ENCODE results near the gene GGTLC2.
"Not testable (repeated sequence)": the region's sequence is repeated elsewhere in the genome, so short reads cannot be mapped to it uniquely, and the experiment has no call there.

The GGTLC2 gene

DNA sequence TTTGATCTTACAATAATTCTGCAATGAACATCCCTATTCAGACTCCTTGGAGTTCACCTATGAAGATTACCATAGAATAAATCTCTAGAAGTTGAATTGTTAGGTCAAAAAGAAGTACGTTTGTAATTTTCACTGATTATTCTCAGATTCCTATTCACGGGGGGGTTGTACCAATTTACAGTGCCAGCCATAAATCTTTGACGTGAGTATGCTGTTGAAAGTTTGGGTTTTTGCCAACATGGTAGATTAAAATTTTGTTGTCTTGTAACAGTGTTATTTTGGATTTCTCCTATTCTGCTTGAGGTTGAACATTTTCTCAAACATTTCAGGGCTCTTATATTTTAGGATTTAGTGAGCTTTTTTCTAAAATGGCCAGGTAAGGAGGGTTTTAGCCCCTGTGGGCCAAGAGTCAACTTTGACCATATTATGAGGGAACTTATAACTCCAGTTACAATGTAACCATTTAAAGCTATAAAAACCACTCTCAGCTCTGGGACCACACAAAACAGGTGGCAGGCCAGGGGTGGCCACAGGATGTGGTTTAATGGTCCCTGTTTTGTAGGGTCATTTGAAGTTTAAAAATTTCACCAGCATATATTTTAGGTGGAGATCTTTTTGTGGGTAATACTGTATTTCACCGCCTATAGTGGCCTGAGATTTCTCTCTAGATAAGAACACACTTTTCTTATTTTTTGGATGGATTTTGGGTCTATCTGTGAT is 25.8 kb downstream of the GGTLC2 start:
- no peak for DNase-seq

DNA sequence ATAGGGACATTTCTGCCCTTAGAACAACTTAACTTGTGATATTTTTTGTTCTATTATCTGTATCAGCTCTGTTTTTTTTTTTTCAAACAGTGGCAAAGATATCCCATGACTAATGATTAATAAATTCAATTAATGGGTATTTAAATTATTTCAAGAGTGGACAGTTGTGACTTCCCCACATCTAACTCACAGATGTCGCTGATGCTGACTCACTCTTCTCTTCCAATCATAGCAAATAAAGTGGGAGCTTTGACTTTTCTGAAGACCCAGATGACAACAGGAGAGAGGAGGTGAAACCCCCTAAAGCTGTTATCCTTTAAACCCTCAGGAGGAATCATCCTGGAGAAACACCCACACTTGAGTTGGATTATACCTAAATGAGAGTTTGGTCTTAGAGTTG is 27.1 kb downstream of the GGTLC2 start:
- DNase-seq: no peak

DNA sequence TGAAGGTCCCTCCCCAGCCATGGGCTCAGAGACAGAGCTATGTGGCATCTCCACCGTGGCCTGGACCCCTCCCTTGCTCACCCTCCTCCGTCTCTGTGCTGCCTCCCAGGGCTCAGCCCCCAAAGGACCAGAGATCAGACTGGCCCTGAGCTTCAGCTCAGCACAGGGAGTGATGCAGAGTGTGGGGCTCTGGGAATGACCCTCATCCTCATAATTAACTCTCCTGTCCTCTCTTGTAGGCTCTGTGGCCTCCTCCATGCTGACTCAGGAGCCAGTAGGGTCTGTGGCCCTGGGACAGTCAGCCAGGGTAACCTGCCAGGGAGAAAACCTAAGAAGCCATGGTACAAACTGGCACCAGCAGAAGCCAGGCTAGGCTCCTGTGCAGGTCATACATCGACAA is 28.7 kb downstream of the GGTLC2 start:
- no peak for DNase-seq

DNA sequence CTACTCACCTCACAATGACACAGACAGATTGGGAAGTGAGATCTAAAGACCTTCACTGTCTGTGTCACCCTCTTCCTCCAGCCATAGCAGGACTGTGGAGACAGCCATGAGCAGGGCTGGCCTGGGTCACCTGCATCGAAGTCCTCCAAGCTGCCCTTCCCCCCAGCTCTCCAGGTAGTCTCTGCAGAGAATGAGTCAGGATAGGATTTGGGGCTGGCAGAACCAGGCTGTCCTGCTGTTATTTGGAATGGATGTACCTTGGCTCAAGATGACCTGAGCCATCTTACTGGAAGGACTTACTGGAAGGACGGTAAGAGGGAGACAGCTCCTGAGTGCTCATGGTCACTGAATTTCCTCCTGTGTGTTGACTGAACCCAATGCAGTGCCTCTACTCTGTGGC is 29.2 kb downstream of the GGTLC2 start:
- no peak for DNase-seq

DNA sequence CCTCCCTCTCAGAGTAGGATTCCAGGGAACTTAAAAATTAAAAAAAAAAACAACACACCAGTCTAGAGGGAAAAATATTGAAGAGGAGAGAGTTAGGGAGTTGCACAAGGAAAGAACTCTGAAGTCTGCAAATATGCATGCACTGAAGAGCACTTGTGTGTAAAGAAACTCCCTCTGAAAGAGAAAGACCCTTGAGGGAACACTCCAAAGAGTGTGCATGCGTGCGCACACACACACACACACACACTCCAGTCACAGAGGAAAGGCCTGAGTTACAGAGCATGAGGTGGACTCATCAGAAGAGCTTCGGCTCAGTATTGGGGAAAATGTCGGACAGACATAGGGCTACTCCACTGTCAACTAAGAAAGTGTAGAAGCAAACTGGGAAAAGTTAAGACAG is 30.1 kb downstream of the GGTLC2 start:
- DNase-seq: no peak

DNA sequence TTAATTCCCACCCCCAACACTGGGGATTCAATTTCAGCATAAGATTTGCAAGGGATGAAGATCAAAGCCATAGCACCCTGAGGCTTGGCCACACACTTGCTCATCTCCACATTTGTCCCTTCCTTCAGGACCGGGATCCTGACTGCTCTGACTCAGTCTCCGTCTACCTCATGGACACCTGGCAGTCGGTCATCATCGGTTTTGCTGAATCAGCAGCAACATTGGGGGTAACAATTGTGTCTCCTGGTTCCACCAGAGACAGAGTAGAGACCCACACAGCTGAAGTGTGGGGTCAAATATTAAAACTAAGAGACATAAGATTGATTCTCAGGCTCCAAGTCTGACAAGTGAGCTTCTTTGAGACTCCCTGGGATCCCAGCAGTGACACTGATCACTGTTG is 34.6 kb downstream of the GGTLC2 start:
- DNase-seq: no peak

DNA sequence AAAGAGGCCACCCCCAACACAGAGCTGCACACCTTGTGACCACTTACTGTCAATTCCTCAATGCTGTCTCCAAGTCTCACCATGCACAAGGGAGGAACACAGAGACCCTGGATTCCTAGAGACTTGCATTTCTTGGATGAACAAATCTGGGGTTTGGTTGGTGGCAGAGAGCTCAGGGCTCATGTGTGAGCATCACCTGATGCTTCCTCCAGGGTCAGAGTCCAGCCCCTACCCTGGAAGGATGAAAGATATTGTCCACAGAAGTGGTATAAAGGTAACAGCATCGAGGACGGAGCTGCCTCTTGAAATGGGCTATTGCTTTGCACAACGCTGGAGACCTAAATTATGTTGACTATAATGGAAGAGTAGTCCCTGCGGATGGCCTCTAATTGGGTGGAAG is 36.0 kb downstream of the GGTLC2 start:
- no peak for DNase-seq

DNA sequence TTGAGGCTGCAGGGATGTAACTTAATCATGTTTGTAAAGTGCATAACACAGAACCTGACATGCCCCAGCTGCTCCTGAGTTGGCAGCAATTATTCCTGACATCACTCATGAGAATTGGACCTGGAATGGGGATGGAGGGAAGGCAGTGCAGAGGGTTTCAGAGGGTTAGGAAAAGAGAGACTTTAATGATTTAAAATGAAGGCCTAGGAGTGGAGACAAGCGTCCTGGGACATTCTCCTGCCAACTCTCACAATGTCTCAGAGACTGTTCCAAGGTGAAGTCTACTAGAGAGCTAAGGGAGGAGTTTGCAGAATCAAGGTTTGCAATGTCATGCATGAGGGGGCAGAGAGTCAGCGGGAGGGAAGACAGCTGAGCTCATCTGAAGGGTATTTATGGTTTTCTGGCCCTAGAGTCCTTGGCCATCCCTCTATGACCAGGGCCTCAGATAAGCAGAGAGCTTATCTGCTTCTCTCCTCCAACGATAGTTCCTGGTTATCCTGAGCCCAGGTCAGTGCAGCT is 36.9 kb downstream of the GGTLC2 start:
- peak; percentile 5 for DNase-seq

DNA sequence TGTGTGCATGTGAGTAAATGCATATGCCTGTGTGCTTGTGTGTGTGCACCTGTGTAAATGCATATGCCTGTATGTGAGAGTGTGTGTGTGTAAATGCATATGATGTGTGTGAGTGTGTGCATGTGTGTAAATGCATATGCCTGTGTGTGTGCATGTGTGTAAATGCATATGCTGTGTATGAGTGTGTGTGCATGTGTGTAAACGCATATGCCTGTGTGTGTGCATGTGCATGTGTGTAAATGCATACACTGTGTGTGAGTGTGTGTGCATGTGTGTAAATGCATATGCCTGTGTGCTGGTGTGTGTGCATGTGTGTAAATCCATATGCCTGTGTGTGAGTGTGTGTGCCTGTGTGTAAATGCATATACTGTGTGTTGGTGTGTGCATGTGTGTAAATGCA is 37.8 kb downstream of the GGTLC2 start:
- DNase-seq: no peak

DNA sequence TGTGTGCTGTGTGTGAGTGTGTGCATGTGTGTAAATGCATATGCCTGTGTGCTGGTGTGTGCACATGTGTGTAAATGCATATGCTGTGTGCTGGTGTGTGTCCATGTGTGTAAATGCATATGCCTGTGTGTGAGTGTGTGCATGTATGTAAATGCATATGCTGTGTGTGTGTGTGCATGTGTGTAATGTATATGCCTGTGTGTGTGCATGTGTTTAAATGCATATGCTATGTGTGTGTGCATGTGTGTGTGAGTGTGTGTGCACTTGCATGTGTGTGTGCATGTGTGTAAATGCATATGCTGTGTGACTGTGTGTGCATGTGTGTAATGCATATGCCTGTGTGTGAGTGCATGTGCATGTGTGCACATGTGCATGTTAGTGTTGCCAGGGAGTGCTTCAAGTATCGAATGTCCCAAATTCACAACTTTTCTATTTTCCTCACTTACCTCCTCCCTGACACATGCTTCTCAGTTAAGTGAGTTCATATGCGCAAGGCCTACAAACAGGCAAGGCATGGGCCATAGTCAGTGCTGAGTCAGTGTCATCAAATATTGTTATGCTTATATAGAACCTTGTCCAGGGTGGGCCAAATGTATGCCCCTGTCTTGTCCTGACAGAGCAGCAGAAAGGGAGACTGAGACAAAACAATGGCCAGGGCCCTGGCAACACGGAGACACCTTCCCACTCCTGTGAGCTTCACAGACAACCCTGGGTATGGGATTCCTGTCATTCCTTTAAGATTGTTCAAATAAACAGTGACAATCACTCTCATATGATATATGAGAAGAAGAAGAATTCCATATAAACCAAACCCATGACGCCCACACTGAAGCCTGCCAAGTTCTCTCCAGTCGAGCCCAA is 38.6 kb downstream of the GGTLC2 start:
- peak; percentile 52 for DNase-seq

DNA sequence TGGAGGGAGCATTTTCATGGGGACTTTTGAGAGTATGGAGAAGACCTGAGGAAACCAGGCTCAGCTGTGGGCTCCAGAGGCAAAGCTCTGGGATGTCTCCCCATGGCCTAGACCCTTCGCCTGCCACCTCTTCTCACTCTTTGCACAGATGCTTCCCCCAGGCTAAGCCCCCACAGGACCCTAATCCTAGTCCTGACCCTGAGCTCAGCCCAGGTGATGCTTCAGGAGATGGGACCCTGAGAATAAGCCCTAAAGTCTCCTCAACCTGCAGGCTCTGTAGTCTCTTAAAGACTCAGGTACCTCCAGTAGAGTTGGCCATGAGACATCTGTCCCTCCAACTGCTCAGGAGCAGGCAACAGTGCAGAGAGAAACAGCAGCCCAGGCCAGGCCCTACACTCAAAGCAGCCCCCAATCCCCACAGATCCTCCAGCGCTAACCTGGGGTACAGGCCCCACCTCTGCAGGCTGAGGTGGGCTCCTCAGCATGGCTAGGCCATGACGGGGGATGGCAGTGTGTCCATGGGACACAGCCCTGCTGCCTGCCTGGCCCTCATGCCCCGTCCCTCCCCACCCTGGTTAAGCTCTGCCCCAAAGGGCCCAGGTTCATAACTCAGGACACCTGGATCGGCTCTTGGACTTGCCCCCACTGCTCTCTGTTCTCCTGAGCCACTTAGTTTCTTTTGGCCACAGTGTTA is 39.4 kb downstream of the GGTLC2 start:
- no peak for DNase-seq

DNA sequence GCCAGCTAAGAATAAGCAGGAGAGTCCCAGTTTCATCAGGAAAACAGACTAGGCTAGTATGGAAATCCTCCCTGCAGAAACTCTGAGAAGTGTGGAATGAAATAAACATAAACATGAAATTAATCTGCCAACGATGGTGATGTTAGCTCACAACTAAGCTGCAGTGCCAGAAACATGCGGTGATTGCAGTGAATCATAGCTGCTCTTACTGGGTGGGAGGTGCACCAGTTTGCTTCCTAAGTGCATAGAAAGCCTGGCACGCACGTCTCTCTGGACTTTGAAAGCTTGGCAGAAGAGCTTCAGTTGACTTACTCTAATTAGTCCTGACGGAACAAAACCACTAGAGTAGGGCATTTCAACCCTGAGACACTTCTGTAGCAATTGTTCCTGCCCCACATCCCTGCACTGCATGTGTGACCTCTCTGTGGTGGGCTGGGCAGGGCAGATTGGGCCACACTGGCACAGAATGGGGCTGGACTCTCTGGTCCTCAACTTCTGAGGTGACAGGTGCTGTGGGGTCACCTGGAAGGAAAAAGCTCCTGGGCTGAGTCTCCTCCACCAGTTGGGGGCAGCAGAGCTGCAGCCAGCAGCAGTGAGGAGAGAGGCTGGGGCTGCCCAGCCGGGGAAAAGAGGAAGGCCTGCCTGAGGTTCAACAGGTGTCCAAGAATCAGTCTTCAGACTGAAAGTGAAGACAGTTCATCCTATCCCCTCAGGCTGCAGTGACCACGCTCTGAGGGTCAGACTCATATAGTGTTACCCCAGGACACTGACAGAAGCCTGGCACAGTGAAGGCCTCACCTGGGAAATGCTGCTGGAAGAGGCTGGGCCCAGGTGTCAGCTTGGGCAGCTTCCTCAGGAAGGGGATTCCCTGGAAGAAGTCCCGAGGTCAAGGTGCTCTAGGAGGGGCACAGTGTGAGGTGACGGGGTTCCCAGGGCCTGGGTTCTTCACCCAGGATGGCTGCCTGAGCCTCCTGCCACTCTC is 40.5 kb downstream of the GGTLC2 start:
- peak; percentile 39 for DNase-seq

DNA sequence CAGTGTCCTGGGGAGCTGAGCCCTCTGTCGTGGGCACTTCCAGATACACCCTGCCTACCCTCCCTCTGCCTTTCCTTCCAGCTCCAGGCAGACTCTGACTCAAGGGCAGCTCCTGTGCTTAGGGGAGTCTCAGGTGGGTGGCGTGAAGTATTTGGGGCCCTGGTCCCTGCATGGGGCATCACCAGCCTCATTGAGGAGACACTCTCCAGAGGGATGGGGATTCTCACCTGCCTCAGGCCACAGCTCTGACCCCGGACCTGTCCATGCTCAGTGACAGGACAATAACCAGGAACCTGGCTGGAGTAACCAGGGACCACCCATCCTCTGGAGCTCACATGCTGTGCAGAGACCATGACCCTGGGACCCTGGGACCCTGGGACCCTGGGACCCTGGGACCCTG is 41.2 kb downstream of the GGTLC2 start:
- DNase-seq: no peak

DNA sequence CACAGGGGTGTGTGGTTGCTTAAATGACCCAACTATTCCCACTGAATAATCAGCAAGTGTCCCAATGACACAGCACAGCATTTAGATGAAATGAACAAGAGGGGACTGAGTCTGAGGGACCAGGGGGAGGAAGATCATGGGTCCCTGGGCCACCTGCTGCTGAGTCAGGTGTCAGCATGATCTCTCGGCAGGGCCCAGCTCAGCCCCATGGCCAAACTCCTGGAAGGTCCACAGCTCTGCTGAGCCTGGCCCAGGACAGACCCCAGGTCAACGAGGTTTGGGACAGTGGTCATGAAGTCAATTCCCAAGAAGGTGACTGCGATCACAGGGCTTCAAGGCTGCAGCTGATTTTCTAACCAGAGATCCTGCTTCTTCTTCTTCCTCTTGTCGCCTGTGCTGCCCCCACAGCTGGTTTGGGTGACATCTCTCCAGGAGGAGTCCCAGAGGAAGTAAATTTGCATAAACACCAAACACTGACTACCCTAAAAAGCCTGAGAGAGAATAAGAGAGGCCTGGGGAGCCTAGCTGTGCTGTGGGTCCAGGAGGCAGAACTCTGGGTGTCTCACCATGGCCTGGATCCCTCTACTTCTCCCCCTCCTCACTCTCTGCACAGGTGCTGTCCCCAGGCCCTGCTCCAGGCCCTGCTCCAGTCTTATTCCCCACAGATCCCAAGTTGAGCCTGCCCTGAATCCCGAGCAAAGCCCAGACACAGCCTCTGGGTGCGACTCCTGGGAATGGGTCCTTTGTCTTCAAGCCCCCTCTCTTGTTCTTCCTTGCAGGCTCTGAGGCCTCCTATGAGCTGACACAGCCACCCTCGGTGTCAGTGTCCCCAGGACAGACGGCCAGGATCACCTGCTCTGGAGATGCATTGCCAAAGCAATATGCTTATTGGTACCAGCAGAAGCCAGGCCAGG is 42.0 kb downstream of the GGTLC2 start:
- not testable (repeated sequence) for DNase-seq

DNA sequence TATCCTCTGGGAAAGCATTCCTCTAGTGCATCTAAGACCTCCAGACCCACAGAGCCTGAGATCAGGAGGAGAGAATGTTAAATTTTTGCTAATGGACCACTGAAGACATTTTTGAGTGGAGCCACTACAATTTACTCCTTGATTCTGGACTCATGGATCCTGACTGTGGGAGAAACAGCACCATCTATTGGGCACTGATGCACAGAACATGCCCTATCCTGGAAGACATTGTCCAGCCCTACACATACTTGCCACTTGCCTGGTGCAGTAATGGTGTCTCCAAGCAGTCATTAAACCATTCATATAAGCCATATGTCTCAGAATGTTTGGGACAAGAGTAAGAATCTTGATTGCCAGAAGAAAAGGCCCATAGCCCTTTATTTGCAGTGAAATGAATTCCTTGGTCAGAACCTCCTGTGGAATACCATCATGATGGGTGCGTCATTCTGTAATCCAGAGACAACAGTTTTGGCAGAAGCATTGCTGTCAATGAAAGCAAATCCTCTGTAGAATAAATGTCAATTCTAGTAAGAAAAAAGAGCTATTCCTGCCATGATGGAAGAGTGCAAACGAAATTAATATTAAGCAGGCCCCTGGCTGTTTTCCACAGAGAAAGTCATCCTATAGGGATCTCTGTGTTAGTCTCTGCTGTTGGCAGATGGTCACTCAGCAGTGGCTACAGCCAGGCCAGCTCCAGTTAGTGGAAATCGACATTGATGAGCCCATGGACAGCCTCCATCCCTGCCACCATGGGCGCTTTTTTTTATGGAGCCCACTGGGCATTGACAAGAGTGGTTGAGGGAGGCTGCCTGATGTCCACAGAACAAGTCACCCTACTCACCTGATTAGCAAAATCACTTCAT is 43.5 kb downstream of the GGTLC2 start:
- peak; percentile 45 for DNase-seq

DNA sequence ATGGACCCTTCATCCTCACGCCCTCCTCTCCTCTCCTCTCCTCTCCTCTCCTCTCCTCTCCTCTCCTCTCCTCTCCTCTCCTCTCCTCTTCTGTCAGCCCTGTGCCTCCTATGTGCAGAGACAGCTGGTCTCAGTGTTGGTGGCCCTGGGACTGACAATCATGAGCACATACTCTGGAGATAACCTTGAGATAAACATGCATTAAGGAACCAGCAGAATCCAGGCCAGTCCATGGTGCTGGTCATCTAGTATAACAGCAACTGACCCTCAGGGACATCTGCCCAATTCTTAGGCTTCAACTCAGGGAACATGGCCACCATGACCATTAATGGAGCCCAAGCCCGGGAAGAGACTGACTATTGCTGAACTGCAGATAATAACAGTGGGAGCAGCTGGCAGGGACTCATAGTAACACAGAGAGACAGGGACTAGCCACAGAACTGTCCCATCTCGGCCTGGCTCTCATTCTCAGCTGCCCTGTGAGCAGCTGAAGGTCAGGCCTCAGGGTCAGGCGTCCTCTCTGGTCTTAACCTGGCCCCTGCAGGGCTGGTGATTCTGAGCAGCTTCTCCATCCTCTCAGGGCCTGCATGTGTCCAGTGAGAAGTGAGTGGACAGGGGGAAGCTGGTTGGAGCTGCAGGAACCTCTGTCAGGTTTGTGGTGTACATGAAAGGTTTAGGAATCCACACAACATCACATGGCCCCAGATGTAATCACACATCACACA is 45.4 kb downstream of the GGTLC2 start:
- no peak for DNase-seq

DNA sequence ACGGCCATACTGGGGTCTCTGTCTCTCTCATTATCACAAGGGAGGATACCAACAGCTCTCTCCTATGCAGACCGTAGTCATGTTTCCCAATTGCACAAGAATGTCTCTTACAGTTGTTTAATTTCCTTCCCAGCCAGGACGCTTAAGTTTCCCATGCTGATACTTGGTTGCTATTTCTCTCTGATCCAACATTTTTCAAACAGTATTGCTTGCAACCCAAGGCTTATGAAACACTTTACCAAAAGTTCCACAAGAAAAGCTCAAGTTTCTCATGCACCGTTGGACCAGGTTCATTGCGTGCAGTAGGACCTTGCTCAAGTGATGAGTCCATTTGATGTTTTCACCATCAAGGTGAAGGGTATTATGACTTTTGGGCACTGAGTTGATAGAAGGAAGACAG is 46.6 kb downstream of the GGTLC2 start:
- no peak for DNase-seq

DNA sequence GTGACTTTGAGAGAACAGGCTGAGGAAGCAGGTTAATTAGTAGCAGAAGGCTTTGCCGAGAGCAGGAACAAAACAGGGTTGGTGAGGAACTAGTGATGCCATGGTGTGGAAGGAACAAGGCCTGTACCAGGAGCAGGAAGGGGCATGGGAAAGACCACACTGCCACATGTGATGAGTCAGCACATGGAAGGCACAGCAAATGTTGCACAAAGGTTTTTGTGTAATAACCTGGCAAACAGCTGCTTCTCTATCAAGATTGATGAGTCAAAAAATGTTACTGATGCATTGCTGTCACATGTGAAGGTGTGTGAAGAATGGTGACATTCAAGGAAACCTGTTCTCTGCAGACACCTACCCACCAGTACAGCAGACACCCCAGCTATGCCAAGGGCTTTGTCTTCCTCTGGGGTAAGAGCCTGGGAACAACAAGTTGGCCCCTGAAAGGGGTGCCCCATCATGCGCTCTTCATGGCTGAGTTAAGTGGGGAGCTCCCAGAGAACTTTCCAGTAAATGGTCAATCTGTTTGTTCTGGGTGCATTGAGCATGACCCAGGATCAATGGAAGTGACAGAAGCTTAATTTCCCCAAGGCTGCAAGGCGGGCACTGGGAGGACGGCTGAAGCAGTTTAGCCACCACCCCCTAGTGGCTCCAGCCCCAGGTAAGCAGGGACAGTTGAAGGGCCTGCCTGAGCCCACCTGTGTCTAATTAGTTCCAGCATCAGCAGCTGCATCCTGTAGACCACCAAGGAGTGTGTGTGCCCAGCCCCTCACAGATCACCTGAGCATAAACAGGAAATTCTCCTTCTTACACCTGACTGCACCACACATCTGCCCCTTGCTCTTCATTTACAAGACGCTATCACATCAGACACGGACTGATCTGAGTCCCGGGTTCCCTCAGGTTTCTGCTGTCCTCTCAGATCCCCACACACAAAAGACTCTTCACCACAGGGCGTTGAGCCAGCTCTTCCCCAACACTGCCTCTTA is 47.6 kb downstream of the GGTLC2 start:
- DNase-seq: no peak
